NK-92 (cell line): ENCODE measurements around the gene UBAC1.
"Not testable (repeated sequence)": the region's sequence is repeated elsewhere in the genome, so short reads cannot be mapped to it uniquely, and the experiment has no call there.

Source experiments
- DNase-seq: peaks from one replicate; lab custom pipeline; 2025; ENCODE audit not compliant: unreplicated experiment; lab: John Stamatoyannopoulos, UW

UBAC1 gene

GRCh38 chr9:135978642-135979546 lies 17.7 kb upstream of the UBAC1 start:
- DNase-seq: no peak

GRCh38 chr9:135976944-135977343 lies 15.8 kb upstream of the UBAC1 start:
- DNase-seq: no peak

- no peak for DNase-seq
Measured at GRCh38 chr9:135976531-135976930, 15.4 kb upstream of the UBAC1 start.

- no peak for DNase-seq
Measured at GRCh38 chr9:135975834-135976233, 14.7 kb upstream of the UBAC1 start.

GRCh38 chr9:135974220-135974573 lies 13.0 kb upstream of the UBAC1 start:
- no peak for DNase-seq

GRCh38 chr9:135973277-135974219 lies 12.4 kb upstream of the UBAC1 start:
- DNase-seq: no peak

- DNase-seq: no peak
Measured at GRCh38 chr9:135971892-135972291, 10.7 kb upstream of the UBAC1 start.

GRCh38 chr9:135971111-135971766 lies 10.1 kb upstream of the UBAC1 start:
- no peak for DNase-seq

GRCh38 chr9:135970128-135970815 lies 9.1 kb upstream of the UBAC1 start:
- DNase-seq: no peak

GRCh38 chr9:135969064-135969683 lies 8.0 kb upstream of the UBAC1 start:
- no peak for DNase-seq

GRCh38 chr9:135968601-135969000 lies 7.4 kb upstream of the UBAC1 start:
- DNase-seq: no peak

GRCh38 chr9:135968083-135968476 lies 6.9 kb upstream of the UBAC1 start:
- DNase-seq: no peak

- DNase-seq: not testable (repeated sequence)
Measured at GRCh38 chr9:135966916-135967260, 5.7 kb upstream of the UBAC1 start.

- DNase-seq: no peak
Measured at GRCh38 chr9:135965124-135965756, 4.1 kb upstream of the UBAC1 start.

- DNase-seq: no peak
Measured at GRCh38 chr9:135963938-135964337, 2.8 kb upstream of the UBAC1 start.

- DNase-seq: no peak
Measured at GRCh38 chr9:135963338-135963737, 2.2 kb upstream of the UBAC1 start.

GRCh38 chr9:135962696-135963307 lies 1.6 kb upstream of the UBAC1 start:
- DNase-seq: no peak

- no peak for DNase-seq
Measured at GRCh38 chr9:135961811-135962695, 880 bp upstream of the UBAC1 start.
